Measurements from ENCODE around the gene KLHL15.
"Not testable (repeated sequence)": the region's sequence is repeated elsewhere in the genome, so short reads cannot be mapped to it uniquely, and the experiment has no call there.

KLHL15 gene

DNA sequence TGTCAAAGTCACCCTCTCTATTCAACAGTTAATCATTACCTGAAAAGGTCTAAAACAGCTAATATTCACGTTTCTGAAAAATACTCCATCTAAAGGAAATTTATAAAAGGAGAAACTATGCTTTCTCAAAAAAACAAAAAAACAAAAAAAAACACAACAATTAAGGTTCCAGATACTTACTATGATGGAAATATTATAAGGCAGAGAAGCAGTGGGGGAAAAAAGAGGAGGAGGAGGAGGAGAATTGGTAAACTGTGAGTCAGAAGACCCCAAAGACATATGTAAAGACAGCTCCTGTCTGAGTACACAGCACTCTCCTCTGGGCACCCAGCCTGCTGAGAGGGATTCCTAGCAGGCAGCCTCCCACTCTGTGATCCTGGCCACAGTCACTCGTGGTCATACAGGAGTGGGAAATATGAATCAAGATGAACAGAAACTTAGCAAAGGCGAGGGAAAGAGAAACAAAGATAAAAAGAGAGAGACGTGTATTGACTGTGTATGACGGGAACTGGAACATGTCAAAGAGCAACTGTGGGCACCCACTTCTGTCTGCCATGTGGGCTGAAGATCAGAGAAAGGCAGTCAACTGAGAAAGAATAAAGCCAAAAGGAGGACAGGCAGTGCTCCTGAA lies 12.5 kb downstream of the KLHL15 start:
- DNase-seq = no peak

DNA sequence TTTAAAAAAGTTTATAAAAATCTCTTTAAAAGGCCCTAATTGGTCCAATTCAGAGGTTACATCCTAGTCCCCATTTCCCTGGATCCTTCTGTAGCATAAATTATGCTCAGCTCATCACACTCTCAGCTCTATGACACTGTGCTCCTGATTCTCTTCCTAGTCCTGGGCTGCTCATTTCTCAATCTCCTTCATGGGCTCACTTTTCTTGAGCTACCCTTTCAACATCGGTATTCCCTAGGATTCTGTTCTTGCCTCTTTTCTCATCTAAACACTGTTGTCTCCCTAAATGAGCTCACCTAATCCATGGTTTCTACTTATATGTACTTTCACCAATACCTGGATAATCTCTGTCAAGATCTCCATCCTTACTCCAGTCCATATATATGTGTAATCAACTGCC lies 14.7 kb downstream of the KLHL15 start:
- no peak for DNase-seq

DNA sequence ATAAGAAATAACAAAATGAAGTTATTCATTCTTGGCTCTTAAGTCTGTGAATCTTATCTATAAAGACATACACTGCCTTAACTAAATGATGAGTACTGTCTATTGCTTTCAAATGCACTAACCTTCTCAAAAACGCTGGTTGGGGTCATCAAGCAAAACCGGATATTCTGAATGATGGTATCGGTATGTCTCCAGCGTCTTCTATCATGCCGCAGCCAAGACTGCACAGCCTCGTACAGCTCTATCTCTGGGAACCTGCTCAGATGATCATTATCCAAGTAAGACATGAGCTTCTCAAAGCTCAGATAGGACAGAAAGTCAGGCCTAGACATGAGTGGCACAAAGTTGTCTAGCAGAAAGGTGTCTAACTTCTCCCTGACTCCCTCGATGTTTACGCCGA lies 21.1 kb downstream of the KLHL15 start:
- no peak for DNase-seq

DNA sequence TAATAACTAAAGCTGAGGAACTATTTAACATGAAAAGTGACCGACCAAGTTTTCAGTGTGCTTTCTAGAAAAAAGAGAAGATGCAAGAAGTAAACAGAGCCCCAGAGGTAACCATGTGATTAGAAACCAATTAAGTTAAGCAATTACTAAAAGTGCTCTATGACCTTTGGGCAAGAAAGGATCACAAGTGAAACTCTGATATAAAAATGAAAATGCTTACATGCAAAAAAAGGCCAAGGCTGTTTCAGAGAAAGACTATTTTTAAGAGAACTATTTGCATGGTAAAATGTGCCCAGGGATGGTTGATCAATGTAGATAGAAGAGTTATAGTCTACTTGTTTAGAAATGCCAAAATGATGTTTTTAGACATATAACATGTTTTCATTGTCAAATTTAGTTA lies 22.0 kb downstream of the KLHL15 start:
- no peak for DNase-seq

DNA sequence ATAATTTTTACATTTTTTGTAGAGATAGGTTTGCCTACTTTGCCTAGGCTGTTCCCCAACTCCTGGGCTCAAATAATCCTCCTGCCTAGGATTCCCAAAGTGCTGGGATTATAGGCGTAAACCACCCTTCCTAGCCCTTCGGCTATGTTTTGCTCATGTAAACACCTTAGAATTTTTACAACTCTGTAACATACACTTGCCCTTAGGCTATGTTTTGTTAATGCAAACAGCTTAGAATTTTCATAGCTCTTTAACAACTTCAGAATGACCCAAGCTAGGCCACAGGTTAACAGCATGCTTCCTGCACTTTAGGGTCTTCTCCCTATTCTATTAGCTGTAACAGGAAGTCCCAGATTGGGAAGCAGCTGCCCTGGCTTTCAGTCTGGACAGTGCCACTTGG lies 24.2 kb downstream of the KLHL15 start:
- DNase-seq = no peak

DNA sequence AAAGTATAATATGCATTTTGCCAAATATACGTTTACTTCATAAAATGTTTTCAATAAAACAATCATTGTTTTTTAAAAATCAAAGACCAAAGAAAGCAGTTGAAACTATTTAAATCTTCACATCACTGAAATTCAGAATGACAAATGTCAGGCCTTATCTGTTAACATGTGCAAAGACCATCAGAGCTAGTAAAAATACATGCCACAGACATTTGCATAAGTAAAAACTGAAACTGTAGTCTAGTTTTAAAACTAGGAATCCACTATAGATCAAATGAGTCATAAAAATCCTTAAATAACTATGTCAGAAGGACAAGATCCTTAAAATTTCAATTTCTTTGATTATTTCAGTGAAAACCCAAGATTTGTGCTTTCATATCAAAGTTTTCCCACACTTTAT lies 24.8 kb downstream of the KLHL15 start:
- no peak for DNase-seq

DNA sequence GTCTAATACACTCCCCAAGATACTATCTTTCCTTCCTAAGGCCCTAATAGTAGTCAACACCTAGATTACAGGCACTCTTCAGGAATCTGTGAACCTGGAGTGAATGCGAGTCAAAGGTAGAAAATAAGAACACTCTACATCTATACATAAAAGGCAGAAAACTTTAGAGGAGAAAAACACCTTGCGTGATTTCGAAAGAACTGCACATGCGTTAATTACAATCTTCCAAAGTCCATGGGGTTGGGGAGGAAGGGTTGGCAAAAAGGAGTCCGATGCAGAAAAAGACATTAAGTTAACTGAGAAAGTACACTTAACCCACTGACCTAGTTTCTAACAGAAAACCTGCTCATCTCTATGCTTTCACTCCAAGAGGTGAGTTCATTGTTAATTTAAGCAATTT lies 27.3 kb downstream of the KLHL15 start:
- no peak for DNase-seq

DNA sequence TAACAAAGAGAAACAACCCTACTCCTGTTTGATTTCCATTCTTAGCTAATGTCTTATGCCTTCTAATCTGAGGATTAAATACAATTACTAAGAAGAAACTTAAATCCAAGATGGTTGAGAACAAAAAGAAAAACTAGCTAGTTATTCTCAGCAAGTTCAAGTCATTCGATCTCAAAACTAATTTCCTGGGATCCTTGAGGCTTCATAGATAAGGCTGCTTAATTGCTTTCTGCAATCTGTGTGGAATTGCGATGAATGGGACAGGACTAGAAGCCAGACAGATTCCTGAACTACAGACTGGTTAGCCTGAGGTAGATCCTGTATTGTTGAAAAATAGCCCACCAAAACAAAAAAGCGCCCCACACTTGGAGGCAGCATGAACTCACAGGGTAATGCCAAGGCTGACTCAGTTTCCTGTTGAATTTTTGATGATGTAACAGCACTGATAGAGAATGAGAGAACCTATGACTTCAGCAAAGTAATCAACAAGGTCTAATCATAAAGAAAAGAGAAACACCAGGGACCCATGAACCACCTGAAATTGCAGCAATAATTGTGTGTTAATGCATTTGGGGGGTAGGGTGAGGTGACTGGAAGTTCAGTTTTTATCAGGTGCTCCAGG lies 33.9 kb downstream of the KLHL15 start:
- no peak for DNase-seq

DNA sequence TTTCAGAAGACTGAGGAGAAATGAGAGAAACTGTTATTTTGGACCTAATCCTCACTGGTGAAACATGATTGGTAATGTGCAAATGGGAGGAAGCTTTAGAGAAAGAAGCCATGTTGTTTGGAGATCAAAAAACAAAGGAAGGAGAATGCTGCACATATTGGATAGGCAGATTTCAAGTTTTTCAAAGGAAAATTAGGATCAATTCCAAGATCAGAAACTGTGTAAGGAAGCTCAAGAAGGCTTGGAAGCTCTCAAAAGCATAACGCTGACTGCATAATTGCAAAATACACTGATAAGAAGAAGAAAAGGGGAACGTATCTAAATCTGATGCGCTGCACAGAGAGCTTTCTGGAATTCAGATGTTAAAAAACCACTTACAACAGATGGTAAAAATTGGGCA lies 34.6 kb downstream of the KLHL15 start:
- no peak for DNase-seq

DNA sequence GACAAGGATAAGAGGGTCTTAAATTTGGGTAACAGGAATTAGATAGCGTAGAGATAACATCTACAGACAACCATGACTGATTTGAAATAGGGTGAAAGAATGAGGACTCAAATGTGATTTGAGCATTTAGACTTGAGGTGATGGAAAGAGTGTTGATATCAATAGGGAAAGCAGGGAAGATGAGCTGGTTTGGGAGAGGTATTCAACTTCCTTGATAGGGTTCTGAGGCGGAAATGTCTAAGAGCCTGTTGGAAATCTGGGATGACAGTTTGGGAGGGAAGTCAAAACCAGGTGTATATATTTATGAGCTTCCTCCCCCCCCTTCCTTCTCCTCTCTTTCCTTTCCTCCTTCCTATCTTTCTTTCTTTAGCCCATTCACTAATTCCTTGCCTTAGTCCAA lies 36.5 kb downstream of the KLHL15 start:
- DNase-seq = no peak

DNA sequence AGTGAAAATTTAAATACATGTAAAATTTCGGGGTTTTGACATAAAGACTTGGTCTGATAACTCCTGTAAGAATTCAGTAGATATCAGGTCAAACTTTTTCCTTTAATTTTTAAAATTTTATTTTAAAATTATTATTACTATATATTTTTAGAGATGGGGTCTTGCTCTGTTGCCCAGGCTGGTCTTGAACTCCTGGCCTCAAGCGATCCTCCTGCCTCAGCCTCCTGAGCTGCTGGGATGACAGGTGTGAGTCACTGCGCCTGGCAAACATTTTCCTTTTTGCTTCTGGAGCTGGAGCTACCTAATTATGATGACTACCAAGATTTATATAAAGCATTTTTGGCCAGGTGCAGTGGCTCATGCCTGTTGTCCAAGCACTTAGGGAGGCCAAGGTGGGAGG lies 37.3 kb downstream of the KLHL15 start:
- DNase-seq = no peak

DNA sequence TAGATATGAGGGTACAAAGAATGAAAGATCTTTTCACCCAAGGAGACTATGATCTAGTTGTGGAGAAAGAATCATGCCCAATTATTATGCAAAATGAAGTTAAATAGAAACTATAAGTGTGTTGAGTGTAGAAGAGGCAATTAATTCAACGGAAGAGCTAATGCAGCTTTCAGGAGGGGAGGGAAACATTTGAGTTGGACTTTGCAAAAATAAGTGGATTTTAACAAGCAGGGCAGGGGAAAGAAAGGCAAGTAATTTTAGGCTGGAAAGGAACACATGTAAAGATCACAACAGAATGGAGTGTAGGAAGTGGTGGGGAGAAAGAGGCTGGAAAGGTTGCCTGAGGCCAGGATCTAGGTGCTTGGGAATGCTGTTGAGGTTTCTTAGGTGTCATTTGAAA lies 44.1 kb downstream of the KLHL15 start:
- no peak for DNase-seq

DNA sequence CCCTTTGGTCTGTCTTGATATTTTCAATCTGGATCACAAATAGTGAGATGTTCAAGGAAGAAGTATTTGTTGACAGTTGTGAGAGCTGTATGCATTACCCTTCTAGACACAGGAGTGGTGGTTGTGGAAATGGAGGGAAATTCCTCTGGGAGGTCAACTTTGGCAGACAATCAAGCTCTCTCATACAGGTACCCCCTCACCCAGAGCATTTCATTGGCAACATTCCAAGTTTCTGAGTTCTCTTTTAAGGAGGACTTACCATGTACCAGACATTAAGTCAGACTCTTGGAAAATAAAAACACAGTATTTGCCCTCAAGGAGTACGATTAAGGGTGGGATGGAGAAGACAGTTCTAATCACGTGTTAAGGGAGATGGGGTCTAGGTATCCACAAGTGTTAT lies 45.3 kb downstream of the KLHL15 start:
- no peak for DNase-seq

DNA sequence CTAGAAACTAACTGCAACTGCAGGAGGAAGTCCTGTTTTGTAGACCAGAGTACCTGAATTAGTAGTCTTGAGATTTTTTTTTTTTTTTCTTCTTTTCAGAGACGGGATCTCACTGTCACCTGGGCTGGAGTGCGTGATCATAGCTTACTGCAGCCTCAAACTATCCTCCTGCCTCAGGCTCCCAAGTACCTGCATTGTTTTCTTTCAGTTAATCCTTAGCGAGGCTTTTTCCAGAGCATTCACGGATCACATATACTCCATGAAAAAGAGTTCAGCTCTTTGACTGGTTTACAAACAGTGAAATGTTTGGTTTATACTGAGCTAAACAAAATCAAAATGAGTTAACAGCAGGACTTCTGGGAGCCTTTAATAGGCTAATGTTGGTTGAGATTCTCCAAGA lies 45.8 kb downstream of the KLHL15 start:
- no peak for DNase-seq

DNA sequence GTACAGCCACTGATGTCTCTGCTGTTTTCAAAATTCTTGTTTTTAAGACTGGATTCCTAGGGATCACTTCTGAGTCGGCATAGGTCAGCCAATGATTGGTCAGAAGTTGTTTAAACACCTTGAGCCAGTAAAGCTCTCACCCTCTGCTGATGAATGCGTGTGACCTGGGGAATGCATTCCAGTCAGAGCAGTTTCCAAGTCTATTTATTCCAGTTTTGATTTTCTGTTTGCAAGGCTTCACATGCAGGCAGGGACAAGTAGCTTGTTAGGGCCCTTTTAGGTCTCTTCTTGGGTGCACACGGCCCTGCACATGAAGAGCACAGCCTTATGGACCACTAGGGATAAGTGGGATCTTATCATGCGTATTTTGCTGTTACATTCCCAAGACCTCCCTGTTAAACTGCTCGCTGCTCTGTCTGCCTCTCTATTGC lies 47.0 kb downstream of the KLHL15 start:
- no peak for DNase-seq

DNA sequence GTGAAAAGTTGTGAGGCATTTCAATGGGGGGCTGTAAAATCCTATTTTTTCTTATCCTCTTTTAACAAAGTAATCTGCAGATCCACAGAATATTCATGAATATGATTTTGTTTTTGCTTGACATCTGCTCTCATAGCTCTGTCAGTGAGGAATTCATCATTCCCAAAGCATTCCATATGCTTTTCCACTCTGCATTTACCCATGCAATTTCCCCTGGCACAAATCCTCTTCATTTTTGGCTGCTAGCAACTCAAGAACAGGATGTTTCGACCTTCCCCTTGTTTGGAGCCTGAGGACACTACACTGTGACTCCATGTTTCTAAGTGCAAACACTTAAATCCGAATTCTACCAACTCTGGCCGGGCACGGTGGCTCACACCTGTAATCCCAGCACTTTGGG lies 48.5 kb downstream of the KLHL15 start:
- DNase-seq = no peak

DNA sequence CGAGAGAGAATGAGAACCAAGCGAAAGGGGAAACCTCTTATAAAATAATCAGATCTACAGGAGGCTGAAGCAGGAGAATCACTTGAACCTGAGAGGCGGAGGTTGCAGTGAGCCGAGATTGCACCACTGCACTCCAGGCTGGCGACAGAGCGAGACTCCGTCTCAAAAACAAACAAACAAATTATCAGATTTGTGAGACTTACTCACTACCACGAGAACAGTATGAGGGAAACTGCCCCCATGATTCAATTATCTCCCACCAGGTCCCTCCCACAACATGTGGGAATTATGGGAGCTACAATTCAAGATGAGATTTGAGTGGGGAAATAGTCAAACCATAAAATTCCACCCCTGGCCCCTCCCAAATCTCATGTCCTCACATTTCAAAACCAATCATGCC lies 61.4 kb downstream of the KLHL15 start:
- DNase-seq = not testable (repeated sequence)

DNA sequence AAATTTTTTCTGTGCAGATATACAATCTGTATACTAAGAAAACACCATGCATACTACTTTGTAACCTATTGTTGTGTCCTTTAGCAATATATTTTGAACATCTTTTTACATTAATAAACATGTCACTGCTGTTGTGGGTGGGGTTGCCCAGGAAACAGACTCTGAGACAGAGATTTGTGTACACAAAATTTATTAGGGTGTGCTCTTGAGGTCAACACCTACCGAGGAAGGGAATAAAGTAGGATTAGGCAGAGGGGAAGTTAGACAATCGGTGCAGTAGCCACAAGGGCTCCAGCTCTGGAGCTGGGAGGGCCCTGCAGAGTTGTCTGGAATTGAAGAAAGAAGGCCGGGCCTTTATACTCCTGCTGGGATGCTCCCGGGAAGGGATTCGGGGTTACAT lies 62.8 kb downstream of the KLHL15 start:
- DNase-seq = no peak

DNA sequence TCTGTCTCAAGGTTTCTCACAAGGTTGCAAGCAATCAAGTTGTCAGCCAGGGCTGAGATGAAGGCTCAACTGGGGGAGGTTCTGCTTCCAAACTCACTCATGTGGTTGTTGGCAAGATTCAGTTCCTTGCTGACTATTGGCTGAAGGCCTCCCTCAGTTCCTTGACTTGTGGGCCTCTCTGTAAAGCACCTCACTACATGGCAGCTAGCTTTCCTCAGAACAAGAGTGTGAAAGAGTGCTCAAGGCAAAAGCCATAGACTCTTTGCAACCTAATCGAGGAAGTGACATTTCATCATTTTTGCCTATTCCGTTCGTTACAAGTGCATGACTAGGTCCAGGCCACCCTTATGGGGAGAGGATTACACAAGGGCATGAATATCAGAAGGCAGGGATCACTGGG lies 67.2 kb downstream of the KLHL15 start:
- peak; percentile 80 for DNase-seq

DNA sequence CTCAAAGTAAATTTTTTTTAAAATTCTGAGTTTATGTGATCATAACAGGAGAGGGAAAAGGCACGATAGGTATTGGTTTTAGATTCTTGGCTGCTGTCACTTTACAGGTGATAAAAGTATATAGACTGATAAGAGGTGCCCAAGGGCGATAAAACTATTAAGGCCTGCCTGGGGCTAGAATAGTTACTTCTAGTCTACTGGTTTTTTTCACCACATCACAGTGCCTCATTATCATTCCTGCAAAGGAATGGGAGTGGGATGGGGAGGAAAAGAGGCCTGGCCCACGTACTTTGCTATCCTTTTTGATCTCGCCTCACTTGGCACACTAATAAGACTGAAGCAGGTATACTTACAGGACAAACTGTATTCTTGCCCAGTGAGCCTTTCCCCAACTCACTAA lies 72.6 kb downstream of the KLHL15 start:
- DNase-seq = no peak

DNA sequence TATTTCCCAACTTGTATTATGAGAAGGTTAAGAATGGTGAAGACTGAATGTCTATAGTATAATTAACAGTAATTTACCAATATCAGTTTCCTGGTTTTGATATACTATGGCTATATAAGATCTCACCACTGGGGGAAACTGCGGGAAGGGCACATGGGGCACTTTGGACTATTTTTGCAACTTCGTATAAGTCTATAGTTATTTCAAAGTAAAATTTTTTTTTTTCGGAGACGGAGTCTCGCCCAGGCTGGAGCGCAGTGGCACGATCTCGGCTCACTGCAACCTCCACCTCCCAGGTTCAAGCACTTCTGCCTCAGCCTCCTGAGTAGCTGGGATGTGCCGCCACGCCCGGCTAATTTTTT lies 73.1 kb downstream of the KLHL15 start:
- DNase-seq = no peak

DNA sequence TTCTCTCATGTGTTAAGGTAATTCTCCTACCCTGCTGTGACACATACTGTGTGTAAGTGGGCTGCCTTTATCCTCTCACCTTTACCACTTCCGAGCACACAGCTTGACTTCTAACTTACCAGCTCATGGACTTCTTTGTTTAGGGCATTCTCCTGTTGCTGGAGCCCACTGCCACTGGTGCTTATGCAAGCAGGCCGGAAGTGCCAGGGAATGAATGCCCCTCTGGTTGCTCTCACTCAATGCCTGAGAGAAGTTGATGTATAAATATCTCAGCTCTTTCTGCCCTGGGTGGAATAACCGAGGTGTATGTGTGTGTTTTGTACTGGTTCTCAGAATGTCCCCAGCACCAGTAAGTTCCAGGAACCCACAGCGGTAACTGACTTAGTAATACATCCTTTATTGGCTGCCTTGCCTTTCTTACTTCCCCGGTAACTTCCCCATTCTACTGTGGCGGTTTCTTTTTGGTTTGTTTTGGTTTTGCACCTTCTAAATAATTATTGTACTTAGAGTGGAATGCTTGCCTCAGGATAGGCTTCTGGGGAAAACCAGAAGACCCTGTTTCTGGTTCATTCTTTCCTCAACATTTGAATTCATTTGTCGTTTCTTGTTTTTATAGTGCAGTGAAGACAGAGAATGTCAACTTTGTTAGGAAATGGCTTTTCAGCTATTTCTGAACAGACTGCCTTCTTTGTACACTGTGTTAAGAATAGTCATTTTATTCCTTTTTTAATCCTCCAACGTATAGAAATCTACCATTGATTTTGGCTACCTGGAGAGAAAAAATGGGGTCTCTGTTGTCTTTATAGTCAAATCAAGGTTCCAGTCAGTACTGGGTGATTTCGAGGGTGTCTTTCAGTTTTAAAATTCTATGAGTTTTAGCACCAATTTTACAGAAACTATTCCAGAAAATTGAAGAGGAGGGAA lies 73.7 kb downstream of the KLHL15 start:
- peak; percentile 71 for DNase-seq

DNA sequence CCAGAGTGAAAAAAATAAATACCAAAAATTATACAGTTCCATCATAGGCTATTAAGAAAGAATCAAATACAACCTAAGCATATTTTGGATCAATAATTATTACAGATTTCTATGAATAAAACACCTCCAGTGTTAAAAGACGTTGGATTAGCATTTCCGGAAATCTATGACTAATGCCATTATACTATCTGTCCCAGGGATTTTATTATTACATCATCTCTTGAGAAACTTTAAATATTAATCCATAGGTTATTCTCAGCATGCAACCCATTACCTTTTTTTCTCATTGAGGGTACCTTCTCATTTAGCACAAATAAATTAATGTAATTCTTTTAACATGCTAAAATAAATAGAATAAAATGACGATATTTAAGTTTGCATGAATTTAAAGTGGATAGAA lies 74.6 kb downstream of the KLHL15 start:
- no peak for DNase-seq

DNA sequence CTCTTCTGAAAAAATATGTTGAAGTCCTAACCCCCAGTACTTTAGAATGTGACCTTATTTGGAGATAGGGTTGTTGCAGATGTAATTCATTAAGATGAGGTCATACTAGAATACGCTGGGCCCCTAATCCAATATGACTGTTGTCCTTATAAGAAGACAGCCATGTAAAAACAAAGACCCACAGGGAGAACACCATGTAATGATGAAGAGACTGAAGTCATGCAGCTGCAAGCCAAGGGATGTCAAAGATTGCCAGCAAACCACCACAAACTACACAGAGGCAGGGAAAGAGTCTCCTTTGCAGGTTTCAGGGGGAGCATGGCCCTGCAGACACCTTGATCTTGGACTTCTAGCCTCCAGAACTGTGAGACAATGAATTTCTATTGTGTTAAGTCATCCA lies 81.8 kb downstream of the KLHL15 start:
- no peak for DNase-seq

Measured in GF-D8 (cell line).